SK-N-SH (cell line): ENCODE results near the gene GRM7.

Source experiments
- CTCF ChIP-seq: fragments of 200-600 bp; sonication (generic); IDR thresholded peaks from 2 replicates; pipeline ENCODE4 v1.6.1; 2017; ENCODE audit warnings: antibody characterized with exemption, mild to moderate bottlenecking, moderate library complexity
- MAX ChIP-seq: IDR thresholded peaks from 2 replicates; pipeline ENCODE4 v1.4.0; 2012; ENCODE audit warnings: low read depth
- RCOR1 ChIP-seq: fragments of 150-350 bp; IDR thresholded peaks from 2 replicates; pipeline ENCODE4 v1.6.1; 2017; ENCODE audit warnings: antibody characterized with exemption, low read length
- REST ChIP-seq: IDR thresholded peaks from 2 replicates; pipeline ENCODE4 v1.6.1; 2012; ENCODE audit warnings: mild to moderate bottlenecking, low read depth, low read length, moderate library complexity
- TAF1 ChIP-seq: IDR thresholded peaks from 2 replicates; pipeline ENCODE4 v1.6.1; 2012; ENCODE audit warnings: low read depth, mild to moderate bottlenecking, low read length, moderate library complexity, borderline replicate concordance

GRCh38 chr3:7682822-7683229, 821.9 kb downstream of the GRM7 start:
- no peak for TF ChIP-seq CTCF
- no peak for TF ChIP-seq TAF1
- no peak for TF ChIP-seq MAX
- TF ChIP-seq RCOR1, result no peak
- TF ChIP-seq REST, result no peak
